ENCODE data around the gene MSL1.

The MSL1 gene

GRCh38 chr17:40153603-40154236, 31.9 kb downstream of the MSL1 start:
- DNase-seq (ENCODE audit: low spot score): no peak
- H3K27ac ChIP-seq: peak overlapping the region; percentile 35; the same call in 1 of the 2 replicates
- TF ChIP-seq, protein P1, sequence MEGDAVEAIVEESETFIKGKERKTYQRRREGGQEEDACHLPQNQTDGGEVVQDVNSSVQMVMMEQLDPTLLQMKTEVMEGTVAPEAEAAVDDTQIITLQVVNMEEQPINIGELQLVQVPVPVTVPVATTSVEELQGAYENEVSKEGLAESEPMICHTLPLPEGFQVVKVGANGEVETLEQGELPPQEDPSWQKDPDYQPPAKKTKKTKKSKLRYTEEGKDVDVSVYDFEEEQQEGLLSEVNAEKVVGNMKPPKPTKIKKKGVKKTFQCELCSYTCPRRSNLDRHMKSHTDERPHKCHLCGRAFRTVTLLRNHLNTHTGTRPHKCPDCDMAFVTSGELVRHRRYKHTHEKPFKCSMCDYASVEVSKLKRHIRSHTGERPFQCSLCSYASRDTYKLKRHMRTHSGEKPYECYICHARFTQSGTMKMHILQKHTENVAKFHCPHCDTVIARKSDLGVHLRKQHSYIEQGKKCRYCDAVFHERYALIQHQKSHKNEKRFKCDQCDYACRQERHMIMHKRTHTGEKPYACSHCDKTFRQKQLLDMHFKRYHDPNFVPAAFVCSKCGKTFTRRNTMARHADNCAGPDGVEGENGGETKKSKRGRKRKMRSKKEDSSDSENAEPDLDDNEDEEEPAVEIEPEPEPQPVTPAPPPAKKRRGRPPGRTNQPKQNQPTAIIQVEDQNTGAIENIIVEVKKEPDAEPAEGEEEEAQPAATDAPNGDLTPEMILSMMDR (conservative IDR thresholded peaks at IDR 0.05; ENCODE audit: low read depth): no peak
- ChIA-PET POLR2A (ENCODE audit: low non-redundant PET) (interaction anchor here (0.5 kb wide), 1 partner anchor 662 kb away, joined by 9 read pairs; no protein-coding TSS in a partner anchor), CTCF (interaction anchor here (0.6 to 0.9 kb wide), 4 partner anchors 14 to 312 kb away, joined by 3 to 4 read pairs (median 3); no protein-coding TSS in a partner anchor)

GRCh38 chr17:40157973-40158372, 36.2 kb downstream of the MSL1 start:
- ChIA-PET POLR2A (ENCODE audit: low non-redundant PET) (no interaction called here), CTCF (interaction anchor here (1.1 to 2.6 kb wide), 2 partner anchors 11 to 12 kb away, joined by 3 to 7 read pairs; no protein-coding TSS in a partner anchor)
- no peak overlapping the region for H3K27ac ChIP-seq
- DNase-seq (ENCODE audit: low spot score): no peak
- TF ChIP-seq, protein P1 (conservative IDR thresholded peaks at IDR 0.05; ENCODE audit: low read depth): no peak

DNA sequence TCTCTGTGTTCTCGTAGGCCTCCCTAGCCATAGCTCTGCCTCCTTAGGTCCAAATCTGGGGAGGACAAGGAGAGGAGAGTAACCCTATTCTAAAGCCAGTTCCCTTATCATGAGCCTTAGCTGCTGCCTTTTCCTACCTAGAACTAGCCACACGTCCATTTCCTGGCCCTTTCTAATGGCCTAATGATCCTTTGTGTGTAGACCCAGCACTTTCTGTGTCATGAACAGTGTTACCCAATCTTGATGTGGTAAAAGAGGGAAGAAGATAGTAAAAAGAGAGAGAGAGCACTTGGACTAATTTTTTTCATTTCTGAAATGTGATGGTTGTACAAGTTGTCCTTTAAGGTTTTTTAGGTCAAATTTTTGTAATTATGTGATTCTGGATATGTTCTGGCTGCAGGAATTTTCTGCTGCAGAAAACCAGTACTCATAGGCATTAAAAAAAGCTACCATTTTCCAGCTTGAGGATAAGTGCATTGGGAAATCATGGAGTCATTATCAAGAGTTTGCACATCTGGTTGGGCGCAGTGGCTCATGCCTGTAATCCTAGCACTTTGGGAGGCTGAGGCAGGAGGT, 36.8 kb downstream of the MSL1 start:
- DNase-seq (ENCODE audit: low spot score): no peak
- TF ChIP-seq, protein P1 (conservative IDR thresholded peaks at IDR 0.05; ENCODE audit: low read depth): no peak
- H3K27ac ChIP-seq: no peak overlapping the region
- POLR2A ChIA-PET (ENCODE audit: low non-redundant PET): no interaction called here
- CTCF ChIA-PET: interaction anchor here (0.8 to 1.1 kb wide), 2 partner anchors 10 to 12 kb away, joined by 3 to 4 read pairs; no protein-coding TSS in a partner anchor

- POLR2A ChIA-PET (ENCODE audit: low non-redundant PET): no interaction called here
- no peak for DNase-seq (ENCODE audit: low spot score)
- CTCF ChIA-PET: no interaction called here
- TF ChIP-seq, protein P1 (conservative IDR thresholded peaks at IDR 0.05; ENCODE audit: low read depth): no peak
- no peak overlapping the region for H3K27ac ChIP-seq
Measured at GRCh38 chr17:40159456-40159855, 37.7 kb downstream of the MSL1 start.

DNA sequence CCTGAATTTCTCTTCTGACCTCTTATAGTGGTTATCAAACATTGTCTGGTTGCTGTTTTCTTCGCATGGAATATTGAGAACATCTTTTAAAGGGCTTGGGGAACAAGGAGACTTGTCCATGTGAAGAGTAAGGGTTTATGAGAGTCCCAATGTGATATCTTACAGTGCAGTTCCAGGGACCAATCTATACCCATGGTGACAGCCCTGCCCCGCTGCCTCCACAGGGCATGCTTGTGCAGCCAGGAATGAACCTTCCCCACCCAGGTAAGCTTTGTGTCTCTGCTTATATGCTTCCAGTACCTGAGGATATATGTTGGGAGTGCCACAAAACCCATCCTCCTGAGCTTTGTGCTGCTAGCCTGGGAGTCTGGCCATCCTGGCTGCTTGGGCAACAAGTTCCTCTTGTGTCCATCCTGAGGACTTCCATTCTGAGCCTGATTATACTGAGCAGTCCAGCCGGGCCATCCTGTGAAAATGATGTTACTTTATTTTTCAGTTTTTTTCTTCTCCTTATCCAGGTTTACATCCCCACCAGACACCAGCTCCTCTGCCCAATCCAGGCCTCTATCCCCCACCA, 46.0 kb downstream of the MSL1 start:
- peak overlapping the region; percentile 54 for H3K27ac ChIP-seq
- TF ChIP-seq, protein P1 (conservative IDR thresholded peaks at IDR 0.05; ENCODE audit: low read depth): no peak
- ChIA-PET CTCF (interaction anchor here (0.7 to 1.7 kb wide), 7 partner anchors 9 to 116 kb away, joined by 3 to 5 read pairs (median 4); partner anchors contain the start of gene CASC3), POLR2A (ENCODE audit: low non-redundant PET) (interaction anchor here (0.7 kb wide), 1 partner anchor 197 kb away, joined by 3 read pairs; the partner anchor contains the start of gene GJD3)
- DNase-seq (ENCODE audit: low spot score): no peak

GRCh38 chr17:40168262-40168832, 46.6 kb downstream of the MSL1 start:
- peak; percentile 62 for DNase-seq (ENCODE audit: low spot score)
- H3K27ac ChIP-seq: peak overlapping the region; percentile 54
- POLR2A ChIA-PET (ENCODE audit: low non-redundant PET): no interaction called here
- CTCF ChIA-PET: interaction anchor here (0.7 to 1.7 kb wide), 13 partner anchors 10 to 142 kb away, joined by 3 to 7 read pairs (median 4); partner anchors contain the start of gene CASC3
- TF ChIP-seq, protein P1 (conservative IDR thresholded peaks at IDR 0.05; ENCODE audit: low read depth): peak; percentile 86

Data from RWPE1 (cell line).